NB4 (cell line): ENCODE results near the gene LGALS3.

ENCODE experiments used
- CTCF ChIP-seq: IDR thresholded peaks from one replicate; pipeline ENCODE4 v1.5.1; 2012; ENCODE audit warnings: low read depth, low read length
- MYC ChIP-seq: IDR thresholded peaks from 2 replicates; pipeline ENCODE4 v1.6.1; 2011; ENCODE audit warnings: low read depth, low read length
- POLR2A ChIP-seq: IDR thresholded peaks from 2 replicates; pipeline ENCODE4 v1.6.1; 2011; ENCODE audit warnings: mild to moderate bottlenecking; ENCODE audit not compliant: insufficient read length; ENCODE audit errors: extremely low read depth

- TF ChIP-seq CTCF (no peak), POLR2A (no peak), MYC (no peak)
These were observed 23.2 kb downstream of the LGALS3 start for GRCh38 chr14:55152052-55152753.
